Astrocyte (in vitro differentiated cells and primary cell): ENCODE data around the gene TTBK2.

Experiments used
- EZH2 ChIP-seq: IDR thresholded peaks from 2 replicates; pipeline ENCODE4 v1.6.1; 2012; ENCODE audit warnings: mild to moderate bottlenecking, low read length, inconsistent platforms; ENCODE audit not compliant: insufficient read depth
- TF ChIP-seq, protein P1 (sequence below): IDR thresholded peaks from 2 replicates; pipeline ENCODE4 v1.5.1; 2011; ENCODE audit warnings: low read depth, mild to moderate bottlenecking, inconsistent platforms, low read length, moderate library complexity; ENCODE audit not compliant: insufficient read depth

DNA sequence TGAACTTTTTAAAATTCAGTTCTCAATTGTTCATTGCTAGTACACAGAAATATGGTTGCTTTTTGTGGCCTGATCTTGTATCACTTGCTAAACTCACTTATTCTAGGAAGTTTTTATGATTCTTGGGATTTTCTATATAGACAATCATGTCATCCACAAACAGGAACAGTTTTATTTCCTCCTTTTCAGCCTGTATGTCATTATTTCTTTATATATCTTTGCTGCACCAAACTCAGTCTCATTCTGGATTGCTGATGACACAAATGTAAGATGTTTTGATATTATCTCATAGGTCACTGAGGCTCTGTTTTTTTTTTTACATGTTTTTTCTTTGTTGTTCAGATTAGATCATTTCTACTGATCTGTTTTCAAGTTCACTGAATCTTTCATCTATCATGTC is 71.7 kb downstream of the TTBK2 start:
- TF ChIP-seq, protein P1, sequence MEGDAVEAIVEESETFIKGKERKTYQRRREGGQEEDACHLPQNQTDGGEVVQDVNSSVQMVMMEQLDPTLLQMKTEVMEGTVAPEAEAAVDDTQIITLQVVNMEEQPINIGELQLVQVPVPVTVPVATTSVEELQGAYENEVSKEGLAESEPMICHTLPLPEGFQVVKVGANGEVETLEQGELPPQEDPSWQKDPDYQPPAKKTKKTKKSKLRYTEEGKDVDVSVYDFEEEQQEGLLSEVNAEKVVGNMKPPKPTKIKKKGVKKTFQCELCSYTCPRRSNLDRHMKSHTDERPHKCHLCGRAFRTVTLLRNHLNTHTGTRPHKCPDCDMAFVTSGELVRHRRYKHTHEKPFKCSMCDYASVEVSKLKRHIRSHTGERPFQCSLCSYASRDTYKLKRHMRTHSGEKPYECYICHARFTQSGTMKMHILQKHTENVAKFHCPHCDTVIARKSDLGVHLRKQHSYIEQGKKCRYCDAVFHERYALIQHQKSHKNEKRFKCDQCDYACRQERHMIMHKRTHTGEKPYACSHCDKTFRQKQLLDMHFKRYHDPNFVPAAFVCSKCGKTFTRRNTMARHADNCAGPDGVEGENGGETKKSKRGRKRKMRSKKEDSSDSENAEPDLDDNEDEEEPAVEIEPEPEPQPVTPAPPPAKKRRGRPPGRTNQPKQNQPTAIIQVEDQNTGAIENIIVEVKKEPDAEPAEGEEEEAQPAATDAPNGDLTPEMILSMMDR, result no peak
- TF ChIP-seq EZH2, result no peak
